ENCODE measurements around the gene AGMAT.

GRCh38 chr1:15620155-15620545 lies 35.3 kb upstream of the AGMAT start:
- TF ChIP-seq ZFX (IDR thresholded peaks at IDR 0.05; ENCODE audit: borderline replicate concordance) (no peak), CTCF (IDR thresholded peaks at IDR 0.05) (no peak)
